HG03139 (cell line): ENCODE data around the gene IL13.
"Not testable (repeated sequence)": the region's sequence is repeated elsewhere in the genome, so short reads cannot be mapped to it uniquely, and the experiment has no call there.

ENCODE experiments used
- ATAC-seq: cut with Tn5 transposase; IDR thresholded peaks from one replicate; pipeline ENCODE4 v1.9.1; 2021; ENCODE audit not compliant: unreplicated experiment

IL13 gene

DNA sequence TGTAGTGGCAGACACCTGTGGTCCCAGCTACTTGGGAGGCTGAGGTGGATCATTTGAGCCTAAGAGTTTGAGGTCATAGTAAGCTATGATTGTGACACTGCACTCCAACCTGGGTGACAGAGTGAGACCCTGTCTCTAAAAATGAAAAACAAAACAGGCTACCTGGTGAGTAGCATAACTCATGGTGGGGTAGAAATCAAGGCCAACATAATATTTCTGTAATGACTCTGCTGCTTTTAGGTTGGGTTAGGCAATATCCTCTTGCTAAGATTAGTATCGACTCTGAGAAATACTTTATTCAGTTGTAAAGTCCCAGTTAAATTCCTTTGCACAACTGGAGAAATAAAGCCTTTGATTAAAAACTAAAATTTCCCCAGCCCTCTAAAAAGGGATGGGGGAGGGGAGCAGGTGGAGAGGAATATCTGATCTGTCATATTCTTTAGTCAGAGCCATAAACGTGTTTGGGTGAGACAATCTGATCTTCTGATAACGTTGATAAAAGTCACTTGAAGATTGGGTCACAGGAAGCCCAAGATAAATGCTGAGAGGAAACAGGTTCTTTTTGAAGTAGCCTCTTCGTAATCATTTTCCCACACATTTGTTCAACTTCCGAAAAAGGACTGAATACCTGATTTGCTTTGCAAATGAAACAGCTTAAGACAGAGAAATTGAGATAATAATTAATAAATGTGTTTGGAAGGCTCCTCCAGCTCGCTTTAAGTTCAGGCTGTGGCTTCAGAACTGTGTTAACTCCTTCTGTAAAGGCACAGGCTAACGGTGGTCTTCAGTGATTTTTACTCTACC, 30.8 kb downstream of the IL13 start:
- ATAC-seq = peak; percentile 47

DNA sequence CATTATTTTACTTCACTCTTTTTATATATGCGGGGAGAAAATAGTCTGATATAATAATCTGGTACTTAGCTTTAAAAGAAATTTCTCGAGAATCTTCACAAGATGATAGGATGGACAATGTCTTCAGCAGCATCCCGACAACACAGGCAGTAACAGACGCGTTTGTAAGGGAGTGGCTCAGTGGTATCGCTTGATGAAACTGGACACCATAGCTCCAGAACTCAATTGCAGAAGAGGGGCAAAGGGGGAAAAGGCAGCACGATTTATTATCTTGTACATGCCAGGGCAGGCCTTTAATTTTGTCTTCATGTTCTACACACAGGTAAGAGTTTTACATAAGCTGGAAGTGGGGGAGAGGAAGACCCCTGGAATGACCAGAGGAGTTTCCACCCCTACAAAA, 31.5 kb downstream of the IL13 start:
- no peak for ATAC-seq

DNA sequence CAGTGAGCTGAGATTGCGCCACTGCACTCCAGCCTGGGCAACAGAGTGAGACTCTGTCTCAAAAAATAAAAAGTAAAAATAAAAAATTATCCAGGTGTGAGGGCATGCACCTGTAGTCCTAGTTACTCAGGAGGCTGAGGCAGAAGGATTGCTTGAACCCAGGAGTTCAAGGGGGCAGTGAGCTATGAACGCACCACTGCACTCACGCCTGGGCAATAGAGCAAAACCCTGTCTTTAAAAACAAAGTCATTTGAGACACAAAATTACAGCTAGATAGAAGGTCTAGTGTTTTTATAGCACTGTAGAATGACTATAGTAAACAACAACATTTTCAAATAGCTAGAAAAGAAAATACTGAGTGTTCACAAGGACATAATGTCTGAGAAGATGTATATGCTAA, 32.2 kb downstream of the IL13 start:
- ATAC-seq = no peak

DNA sequence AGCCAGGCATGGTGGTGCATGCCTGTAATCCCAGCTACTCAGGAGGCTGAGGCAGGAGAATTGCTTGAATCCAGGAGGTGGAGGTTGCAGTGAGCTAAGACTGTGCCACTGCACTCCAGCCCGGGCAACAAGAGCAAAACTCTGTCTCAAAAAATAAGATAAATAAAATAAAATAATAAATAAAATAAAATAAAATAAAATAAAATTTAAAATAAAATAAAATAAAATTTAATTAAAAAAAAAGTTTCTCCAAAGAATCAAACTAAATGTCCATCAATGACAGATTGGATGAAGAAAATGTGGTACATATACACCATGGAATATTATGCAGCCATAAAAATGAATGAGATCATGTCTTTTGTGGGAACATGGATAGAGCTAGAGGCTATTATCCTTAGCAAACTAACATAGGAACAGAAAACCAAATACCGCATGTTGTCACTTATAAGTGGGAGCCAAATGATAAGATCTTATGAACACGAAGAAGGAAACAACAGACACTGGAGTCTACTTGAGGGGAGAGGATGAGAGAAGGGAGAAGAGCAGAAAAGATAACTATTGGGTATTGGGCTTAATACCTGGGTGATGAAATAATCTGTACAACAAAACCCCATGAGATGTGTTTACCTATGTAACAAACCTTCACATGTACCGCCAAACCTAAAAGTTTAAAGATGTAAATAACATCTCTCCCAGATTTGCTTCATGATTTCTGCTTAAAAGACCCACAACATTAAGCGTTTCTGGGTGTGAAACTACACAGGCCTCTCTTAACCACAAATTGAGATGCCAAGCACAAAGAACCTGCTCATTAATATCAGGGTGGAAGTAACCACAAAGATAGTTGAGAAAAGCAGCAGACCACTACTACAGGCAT, 34.0 kb downstream of the IL13 start:
- not testable (repeated sequence) for ATAC-seq

DNA sequence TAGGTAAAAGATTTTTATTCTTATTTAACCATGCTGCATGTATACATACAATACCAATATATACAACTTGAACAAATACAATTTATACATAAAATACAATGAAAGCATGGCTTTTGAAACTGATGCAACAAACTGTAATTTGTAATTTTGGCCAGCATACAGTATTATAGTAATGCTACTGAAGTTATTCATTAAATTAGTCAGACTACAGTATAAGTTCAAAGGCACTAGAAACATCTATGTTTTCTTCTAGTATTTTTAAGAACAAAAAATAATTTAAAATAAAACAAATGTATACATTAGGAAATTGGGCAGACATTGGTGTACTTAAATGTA, 34.6 kb downstream of the IL13 start:
- ATAC-seq = no peak

DNA sequence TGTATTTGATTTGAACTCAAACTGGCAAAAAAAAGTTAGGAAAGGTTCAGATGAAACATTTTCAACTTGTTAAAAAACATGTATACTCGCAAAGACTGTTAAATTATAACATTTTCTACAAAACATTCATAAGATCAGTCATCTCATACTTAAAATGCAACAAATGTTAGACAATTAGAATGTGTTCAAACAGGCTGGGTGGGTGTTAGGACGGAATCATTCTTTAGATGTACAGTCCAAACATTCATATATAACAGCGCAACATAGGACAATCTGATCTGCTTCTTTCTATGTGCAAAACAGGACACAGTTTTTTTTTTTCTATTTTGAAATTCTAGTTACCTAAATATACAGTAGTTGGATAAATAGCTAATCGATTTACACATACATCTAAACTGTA, 38.0 kb downstream of the IL13 start:
- no peak for ATAC-seq

DNA sequence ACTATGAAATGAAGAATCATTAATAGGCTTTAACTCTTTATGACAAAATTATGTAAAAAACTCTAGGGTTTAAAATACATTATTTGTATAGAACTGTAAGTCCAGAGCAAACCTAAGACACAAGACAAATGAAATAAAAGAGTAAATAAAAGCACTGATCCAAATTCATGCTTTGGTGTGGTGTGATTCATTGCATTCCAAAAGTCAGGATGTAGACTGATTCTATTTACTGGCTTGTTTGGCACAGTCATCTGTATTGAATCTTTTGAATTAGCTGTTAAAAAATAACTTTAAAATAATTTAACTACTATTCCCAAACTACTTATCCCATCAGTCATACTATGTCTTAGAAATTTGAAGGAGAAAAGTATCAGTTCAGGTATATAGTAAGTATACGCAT, 46.9 kb downstream of the IL13 start:
- no peak for ATAC-seq

DNA sequence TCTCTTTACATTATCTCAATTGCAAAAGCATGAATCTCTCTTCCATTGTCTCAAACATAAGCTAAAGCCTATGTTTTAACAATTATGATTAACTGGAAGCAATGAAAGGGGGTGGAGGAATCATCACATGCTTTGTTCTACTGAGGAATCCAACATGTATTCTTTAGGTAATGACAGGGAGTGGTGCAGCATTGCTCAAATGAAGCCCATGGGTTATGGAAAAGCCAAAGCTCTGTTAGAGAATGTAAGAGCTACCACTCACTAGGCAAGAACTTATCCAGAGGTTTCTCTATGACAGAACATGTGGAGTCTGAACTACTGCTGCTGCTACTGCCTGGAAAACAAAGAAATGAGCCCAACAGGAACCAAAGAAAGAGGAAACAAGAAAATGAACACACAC, 50.7 kb downstream of the IL13 start:
- ATAC-seq = no peak
